Measurements from ENCODE around the gene ANGPTL4.
"Not testable (repeated sequence)": the region's sequence is repeated elsewhere in the genome, so short reads cannot be mapped to it uniquely, and the experiment has no call there.

Gene ANGPTL4

DNA sequence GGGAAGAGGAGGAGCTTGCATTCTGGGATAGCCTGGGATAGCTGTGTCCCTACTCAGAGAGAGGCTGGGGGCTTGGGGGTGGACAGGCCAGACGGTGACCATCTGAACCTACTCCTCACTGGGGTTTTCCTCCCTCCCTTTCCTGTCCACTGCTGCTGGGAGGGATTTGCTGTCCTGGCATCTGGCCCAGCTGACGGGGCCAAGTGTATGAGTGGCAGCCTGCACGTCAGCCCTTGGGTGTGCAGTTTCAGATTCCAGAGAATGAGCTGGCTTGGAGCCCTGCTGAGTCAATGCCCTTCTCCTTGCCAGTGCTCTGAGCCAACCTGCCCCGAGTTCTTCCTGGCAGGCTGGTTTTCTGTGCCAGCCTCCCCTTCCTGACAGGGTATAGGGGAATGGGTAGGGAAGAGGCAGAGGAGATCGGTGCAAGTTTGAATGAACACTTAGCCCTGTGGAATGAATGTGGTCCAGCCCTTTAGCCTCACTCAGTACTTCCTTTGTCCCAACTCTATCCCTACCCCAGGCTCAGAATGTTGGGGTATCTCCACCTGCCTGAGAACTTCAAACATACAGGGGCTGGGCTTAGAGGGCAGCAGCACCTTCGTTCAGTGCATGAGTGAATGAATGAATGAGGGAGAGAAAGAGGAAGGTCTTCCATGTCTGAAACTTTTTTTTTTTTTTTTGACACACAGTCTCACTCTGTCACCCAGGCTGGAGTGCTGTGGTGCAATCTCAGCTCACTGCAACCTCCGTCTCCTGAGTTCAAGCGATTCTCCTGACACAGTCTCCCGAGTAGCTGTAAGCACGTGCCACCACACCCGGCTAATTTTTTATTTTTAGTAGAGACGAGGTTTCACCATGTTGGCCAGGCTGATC lies 1.8 kb upstream of the ANGPTL4 start:
- DNase-seq, result peak in 1 of 5 experiments; percentile 46

DNA sequence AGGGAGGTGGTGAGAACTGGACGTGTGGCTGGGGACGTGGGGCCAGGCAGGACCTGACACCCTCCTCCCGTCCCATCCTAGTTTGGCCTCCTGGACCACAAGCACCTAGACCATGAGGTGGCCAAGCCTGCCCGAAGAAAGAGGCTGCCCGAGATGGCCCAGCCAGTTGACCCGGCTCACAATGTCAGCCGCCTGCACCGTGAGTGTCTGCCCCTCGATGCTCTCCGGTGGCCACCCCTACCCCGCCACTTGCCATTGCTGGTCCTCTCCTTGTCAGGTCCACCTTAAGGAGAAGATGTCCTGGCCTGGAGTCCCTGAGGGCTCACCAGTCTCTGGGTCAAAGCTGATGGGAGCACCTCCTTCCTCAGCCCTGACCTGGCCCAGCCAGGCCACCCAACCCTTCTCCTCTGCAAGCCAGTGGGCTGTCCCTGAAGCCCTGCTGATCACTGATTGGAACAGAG lies 2.2 kb downstream of the ANGPTL4 start:
- no peak for DNase-seq

DNA sequence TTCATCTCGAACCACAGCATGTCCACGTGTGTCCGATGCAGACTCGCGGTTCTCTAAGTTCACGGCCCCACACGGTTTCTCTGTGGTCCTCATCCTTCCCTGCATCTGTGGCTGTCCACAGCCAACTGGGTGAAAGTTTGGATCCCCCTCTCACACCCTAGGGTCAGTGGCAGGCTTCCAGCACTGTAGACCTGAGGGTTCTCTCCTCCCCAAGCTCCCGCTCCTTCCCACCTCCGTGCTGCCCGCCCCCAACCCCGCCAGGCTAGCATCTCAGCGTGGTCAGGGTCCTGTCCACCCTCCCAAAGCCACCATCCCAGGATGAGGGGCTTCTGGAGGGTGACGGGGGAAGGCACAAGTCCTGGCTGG lies 3.0 kb downstream of the ANGPTL4 start:
- no peak for DNase-seq

DNA sequence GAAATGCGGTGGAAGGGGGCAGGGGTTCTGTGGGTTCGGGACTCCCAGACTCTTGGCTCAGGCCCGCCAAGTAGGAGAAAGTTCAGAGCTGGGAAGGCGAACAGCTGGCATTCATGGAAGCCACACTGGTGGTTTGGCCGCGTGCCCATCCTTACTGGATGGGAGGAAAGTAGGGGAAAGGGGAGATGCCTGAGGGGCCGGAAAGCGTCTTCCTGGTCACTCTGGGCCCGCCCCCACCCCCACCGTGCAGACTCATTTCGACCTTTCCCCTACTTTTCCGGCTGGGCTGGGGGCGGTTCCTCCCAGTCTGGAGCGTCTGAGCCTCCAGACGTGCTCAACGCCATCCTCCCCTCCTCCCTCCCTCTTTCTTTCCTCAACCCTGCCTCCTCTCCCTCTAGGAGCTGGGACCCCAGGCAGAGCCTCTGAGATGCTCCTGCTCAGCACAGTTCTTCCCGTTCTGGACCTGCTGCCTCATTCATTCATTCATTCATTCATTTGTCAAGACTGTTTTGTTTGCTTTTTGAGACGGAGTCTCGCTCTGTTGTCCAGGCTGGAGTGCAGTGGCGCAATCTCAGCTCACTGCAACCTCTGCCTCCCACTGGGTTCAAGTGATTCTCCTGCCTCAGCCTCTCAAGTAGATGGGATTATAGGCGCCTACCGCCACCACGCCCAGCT lies 3.5 kb downstream of the ANGPTL4 start:
- no peak for DNase-seq

DNA sequence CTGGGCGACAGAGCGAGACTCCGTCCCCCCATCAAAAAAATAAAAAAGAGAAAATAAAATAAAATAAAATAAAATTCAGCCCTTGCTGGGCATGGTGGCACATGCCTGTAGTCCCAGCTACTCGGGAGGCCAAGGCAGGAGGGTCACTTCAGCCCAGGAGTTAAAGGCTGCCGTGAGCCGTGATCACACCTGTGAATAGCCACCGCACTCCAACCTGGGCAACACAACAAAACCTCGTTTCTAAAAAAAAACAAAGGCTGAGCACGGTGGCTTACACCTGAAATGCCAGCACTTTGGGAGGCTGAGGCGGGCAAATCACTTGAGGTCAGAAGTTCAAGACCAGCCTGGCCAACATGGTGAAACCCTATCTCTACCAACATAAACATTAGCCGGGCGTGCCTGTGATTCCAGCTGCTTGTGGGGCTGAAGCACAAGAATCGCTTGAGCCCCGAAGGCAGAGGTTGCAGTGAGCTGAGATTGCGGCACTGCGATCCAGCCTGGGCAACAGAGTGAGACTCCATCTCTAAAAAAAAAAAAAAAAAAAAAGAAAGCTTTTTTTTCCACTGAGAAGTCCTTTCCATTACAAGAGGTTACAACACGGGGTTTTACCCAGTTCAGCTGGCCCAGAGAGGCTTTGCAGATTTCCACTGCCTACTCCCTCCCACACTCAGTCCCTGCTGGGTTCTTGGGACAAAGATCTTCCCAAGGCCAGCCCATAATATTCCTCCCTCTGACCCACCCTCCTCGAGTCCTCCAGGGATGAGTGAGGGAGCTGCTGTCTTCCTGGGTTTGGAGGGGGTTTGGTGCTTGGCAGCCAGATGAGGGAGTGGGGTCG lies 6.4 kb downstream of the ANGPTL4 start:
- DNase-seq, result no peak

DNA sequence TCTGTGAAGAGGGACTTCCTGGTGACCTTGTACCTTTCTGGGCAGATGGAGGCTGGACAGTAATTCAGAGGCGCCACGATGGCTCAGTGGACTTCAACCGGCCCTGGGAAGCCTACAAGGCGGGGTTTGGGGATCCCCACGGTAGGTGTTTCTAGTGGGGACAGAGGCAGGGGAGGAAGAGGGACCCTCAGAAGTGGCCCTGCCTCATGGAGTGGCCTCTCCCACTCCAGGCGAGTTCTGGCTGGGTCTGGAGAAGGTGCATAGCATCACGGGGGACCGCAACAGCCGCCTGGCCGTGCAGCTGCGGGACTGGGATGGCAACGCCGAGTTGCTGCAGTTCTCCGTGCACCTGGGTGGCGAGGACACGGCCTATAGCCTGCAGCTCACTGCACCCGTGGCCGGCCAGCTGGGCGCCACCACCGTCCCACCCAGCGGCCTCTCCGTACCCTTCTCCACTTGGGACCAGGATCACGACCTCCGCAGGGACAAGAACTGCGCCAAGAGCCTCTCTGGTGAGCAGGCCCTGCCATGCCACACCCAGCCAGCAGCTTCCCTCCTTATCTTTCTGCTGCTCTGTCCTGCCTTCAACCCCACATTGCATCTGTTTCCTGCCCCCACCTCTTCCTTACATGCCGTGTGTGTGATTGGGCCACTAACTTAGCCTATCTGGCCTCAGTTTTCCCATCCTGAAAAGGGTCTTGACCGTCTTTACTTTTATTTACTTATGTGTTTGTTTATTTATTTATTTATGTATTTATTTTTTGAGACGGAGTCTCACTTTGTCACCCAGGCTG lies 7.3 kb downstream of the ANGPTL4 start:
- no peak for DNase-seq

DNA sequence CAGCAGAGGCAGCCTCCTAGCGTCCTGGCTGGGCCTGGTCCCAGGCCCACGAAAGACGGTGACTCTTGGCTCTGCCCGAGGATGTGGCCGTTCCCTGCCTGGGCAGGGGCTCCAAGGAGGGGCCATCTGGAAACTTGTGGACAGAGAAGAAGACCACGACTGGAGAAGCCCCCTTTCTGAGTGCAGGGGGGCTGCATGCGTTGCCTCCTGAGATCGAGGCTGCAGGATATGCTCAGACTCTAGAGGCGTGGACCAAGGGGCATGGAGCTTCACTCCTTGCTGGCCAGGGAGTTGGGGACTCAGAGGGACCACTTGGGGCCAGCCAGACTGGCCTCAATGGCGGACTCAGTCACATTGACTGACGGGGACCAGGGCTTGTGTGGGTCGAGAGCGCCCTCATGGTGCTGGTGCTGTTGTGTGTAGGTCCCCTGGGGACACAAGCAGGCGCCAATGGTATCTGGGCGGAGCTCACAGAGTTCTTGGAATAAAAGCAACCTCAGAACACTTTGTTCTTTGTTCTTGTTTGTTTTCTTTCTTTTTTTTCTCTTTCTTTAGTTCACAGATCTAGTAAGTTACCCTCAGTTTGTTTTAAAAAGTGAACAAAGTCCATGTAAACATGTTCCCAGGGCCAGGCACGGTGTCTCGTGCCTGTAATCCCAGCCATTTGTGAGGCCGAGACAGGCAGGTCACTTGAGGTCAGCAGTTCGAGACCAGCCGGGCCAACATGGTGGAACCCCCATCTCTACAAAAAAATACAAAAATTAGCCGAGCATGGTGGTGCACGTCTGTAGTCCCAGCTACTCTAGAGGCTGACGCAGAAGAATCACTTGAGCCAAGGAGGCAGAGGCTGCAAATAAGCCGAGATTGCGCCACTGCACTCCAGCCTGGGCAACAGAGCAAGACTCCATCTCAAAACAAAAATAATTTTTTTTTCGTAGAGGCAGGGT lies 10.2 kb downstream of the ANGPTL4 start:
- no peak for DNase-seq

DNA sequence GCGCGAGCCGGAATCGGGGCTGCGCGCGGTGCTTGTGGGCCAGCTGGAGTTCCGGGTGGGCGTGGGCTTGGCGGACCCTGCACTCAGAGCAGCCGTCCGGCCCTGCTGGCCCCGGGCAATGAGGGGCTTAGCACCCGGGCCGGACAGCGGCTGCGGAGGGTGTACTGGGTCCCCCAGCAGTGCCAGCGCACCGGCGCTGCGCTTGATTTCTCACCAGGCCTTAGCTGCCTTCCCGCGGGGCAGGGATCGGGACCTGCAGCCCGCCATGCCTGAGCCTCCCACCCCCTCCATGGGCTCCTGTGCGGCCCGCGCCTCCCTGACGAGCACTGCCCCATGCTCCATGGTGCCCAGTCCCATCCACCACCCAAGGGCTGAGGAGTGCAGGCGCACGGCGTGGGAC lies 11.8 kb downstream of the ANGPTL4 start:
- DNase-seq, result not testable (repeated sequence)

DNA sequence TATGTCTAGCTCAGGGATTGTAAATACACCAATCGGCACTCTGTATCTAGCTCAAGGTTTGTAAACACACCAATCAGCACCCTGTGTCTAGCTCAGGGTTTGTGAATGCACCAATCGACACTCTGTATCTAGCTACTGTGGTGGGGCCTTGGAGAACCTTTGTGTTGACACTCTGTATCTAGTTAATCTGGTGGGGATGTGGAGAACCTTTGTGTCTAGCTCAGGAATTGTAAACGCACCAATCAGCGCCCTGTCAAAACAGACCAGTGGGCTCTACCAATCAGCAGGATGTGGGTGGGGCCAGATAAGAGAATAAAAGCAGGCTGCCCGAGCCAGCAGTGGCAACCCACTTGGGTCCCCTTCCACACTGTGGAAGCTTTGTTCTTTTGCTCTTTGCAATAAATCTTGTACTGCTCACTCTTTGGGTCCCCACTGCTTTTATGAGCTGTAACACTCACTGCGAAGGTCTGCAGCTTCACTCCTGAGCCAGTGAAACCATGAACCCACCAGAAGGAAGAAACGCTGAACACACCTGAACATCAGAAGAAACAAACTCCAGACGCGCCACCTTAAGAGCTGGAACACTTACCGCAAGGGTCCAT lies 12.5 kb downstream of the ANGPTL4 start:
- not testable (repeated sequence) for DNase-seq

DNA sequence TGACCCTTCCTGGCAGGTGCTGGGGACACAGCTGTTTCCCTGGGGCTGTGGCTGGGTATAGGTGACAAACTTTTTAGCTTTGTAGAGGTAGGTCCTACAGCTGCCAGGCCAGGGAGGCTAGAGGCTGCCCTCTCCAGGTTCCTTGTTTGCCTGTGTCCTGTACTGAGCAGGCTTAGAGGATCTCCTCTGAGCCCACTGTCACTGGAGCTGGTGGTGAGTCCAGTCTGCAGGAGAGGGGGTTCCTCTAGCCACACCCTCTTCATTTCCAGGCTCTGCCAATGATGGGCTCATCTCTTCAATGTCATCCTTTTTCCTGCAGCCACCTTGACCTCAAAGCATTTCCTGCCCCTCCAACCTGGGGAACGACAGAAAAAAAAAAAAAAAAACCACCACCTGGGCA lies 13.6 kb downstream of the ANGPTL4 start:
- no peak for DNase-seq

DNA sequence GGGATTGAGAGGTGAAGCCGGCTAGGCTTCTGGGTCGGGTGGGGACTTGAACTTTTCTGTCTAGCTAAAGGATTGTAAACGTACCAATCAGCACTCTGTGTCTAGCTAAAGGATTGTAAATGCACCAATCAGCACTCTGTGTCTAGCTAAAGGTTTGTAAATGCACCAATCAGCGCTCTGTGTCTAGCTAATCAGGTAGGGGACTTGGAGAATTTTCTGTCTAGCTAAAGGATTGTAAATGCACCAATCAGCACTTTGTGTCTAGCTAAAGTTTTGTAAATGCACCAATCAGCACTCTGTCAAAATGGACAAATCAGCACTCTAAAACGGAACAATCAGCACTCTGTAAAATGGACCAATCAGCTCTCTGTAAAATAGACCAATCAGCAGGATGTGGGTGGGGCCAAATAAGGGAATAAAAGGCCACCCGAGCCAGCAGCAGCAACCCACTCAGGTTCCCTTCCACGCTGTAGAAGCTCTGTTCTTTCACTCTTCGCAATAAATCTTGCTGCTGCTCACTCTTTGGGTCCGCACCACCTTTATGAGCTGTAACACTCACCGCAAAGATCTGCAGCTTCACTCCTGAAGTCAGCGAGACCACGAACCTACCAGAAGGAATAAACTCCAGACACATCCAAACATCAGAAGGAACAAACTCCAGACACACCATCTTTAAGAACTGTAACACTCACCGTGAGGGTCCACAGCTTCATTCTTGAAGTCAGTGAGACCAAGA lies 15.4 kb downstream of the ANGPTL4 start:
- not testable (repeated sequence) for DNase-seq

DNA sequence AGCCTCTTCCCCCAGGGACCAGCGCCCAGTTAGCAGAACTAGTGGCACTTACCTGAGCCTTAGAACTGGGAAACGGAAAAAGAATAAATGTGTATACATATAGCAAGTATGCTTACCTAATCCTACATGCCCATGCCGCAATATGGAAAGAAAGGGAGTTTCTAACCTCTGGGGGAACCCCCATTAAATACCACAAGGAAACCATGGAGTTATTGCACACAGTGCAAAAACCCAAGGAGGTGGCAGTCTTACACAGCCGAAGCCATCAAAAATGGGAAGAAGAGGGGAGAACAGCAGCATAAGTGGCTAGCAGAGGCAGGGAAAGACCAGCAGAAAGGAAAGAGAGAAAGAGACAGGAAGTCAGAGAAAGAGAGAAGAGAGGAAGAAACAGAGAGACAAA lies 20.6 kb downstream of the ANGPTL4 start:
- not testable (repeated sequence) for DNase-seq

DNA sequence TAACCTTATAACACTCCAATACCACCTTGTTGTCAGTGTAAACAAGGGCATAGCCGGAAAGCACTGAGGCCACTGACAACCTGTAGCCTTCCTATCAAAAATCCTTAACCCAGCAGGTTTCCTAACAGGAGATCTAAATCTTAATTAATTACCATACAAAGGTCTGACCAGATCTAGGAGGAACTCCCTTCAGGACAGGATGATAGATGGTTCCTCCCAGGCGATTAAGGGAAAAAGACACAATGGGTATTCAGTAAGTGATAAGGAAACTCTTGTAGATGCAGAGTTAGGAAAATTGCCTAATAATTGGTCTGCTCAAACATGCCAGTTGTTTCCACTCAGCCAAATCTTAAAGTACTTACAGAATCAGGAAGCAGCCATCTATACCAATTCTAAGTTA lies 21.1 kb downstream of the ANGPTL4 start:
- not testable (repeated sequence) for DNase-seq

DNA sequence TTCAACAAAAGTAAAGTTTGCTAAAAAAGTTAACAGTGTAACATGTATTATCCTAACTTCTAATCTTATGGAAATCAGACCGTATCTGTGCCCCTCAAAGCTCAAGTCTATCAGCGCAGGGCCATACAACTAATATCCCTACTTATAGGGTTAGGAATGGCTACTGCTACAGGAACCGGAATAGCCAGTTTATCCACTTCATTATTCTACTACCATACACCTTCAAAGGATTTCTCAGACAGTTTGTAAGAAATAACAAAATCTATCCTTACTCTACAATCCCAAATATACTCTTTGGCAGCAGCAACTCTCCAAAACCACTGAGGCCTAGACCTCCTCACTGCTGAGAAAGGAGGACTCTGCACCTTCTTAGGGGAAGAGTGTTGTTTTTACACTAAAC lies 21.6 kb downstream of the ANGPTL4 start:
- DNase-seq, result not testable (repeated sequence)

DNA sequence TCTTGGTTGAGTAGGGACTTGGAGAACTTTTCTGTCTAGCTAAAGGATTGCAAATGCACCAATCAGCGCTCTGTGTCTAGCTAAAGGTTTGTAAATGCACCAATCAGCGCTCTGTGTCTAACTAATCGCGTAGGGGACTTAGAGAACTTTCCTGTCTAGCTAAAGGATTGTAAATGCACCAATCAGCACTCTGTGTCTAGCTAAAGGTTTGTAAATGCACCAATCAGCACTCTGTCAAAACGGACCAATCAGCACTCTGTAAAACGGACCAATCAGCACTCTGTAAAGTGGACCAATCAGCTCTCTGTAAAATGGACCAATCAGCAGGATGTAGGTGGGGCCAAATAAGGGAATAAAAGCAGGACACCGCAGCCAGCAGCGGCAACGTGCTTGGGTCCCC lies 22.5 kb downstream of the ANGPTL4 start:
- DNase-seq, result not testable (repeated sequence)

DNA sequence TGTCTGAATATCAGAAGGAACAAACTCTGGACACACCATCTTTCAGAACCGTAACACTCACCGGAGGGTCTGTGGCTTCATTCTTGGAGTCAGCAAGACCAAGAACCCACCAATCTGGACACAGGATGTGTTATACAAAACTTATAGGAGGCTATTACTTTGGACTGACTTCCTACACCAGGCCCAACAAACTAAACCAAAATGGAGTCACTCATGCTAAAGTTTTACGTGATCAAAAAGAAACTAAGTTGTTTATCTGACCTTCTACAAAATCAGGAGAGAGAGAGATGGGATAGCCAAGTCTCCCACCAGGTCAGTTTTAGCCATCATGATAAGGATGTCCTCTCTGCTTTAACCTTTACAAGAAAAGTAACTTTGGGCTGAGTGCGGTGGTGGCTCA lies 23.0 kb downstream of the ANGPTL4 start:
- DNase-seq, result no peak

DNA sequence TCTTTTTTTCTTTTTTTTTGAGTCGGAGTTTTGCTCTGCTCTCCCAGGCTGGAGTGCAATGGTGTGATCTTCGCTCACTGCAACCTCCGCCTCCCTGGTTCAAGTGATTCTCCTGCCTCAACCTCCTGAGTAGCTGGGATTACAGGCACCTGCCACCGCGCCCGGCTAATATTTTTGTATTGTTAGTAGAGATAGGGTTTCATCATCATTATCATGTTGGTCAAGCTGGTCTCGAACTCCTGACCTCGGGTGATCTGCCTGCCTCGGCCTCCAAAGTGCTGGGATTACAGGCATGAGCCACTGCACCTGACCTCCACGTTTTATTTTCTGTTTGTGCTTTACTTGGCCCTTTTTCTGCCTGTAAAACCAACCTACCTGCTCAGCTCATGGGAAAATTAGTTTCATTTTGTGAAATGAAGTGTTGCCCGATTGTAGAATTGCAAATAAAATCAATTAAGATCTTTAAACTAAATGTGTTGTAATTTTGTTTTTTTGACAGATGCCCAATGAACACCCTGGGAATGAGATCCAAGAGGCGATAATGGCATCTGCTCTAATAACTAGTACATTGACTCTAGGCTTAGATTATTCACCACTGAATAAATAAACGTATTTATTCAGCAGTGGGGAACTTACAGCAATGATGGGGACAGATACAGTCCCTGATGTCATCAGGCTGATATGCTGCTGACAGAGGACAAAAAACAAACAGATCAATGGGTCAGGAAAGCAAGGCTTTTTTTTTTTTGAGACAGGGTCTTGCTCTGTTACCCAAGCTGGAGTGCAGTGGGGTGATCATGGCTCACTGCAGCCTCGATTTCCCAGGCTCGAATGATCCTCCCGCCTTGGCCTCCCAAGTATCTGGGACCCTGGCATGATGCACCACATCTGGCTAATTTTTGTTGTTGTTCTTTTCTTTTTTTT lies 24.0 kb downstream of the ANGPTL4 start:
- no peak for DNase-seq

DNA sequence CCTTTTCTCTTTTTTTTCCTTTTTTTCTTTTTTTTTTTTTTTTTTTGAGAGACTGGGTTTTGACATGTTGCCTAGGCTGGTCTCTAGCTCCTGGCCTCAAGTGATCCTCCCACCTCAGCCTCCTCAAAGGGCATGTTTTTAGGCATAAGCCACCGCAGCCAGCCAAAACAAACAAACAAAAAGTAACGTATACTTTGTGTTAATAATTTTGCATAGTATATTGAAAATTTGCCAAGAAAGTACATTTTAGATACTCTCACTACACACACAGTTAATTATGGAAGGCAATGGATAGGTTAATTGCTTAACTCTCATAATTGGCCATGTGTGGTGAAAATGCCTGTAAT lies 24.6 kb downstream of the ANGPTL4 start:
- DNase-seq, result no peak
